WTC11 (cell line): ENCODE data around the gene USP54. TPM values are rescaled to one million over a fixed set of nuclear protein-coding genes. Genes with fewer than 3 reads are reported as not detected.
"Not testable (repeated sequence)": the region's sequence is repeated elsewhere in the genome, so short reads cannot be mapped to it uniquely, and the experiment has no call there.

Experiments
- ATAC-seq: fragments of 200-7000 bp; cut with Tn5 transposase; 2 replicates; pipeline ENCODE4 v1.10.0; 2021; ENCODE audit warnings: mild to moderate bottlenecking, moderate library complexity
- CTCF ChIA-PET: fragments of 300-600 bp; sonication (Branson Sonifier 250); formaldehyde crosslinking; loops from one replicate; lab custom pipeline; 2021; ENCODE audit warnings: antibody characterized with exemption; lab: Charles Lee
- POLR2A ChIA-PET: fragments of 350-600 bp; sonication (Branson Sonifier 250); formaldehyde crosslinking; loops from one replicate; lab custom pipeline; 2021; ENCODE audit warnings: antibody characterized with exemption; lab: Charles Lee
- DNase-seq: peaks from one replicate; pipeline ENCODE4 v3.0.0; 2021; ENCODE audit warnings: low spot score
- H3K27ac Mint-ChIP-seq: 2 replicates; pipeline ENCODE4 v1.8.0; 2021; ENCODE audit warnings: mixed read lengths
- H3K27me3 Mint-ChIP-seq: 2 replicates; pipeline ENCODE4 v1.8.0; 2021; ENCODE audit warnings: low read depth, mild to moderate bottlenecking, moderate library complexity, mixed read lengths
- H3K36me3 Mint-ChIP-seq: 2 replicates; pipeline ENCODE4 v1.8.0; 2021; ENCODE audit warnings: mixed read lengths
- H3K4me1 Mint-ChIP-seq: 2 replicates; pipeline ENCODE4 v1.8.0; 2022; ENCODE audit warnings: mixed read lengths
- H3K4me3 Mint-ChIP-seq: 2 replicates; pipeline ENCODE4 v1.8.0; 2021; ENCODE audit warnings: mild to moderate bottlenecking, moderate library complexity, mixed read lengths
- H3K9me3 Mint-ChIP-seq: 2 replicates; pipeline ENCODE4 v1.8.0; 2021; ENCODE audit warnings: mixed read lengths
- CBFB ChIP-seq: sonication (generic); formaldehyde crosslinking; IDR thresholded peaks from 2 replicates; pipeline ENCODE4 v1.8.1; 2022; ENCODE audit warnings: mild to moderate bottlenecking, low read depth, missing genetic modification reagents
- CTCF ChIP-seq: fragments of 200-600 bp; IDR thresholded peaks from 2 replicates; pipeline ENCODE4 v1.8.0; 2022; ENCODE audit warnings: antibody characterized with exemption
- E2F4 ChIP-seq: sonication (generic); formaldehyde crosslinking; IDR thresholded peaks from 2 replicates; pipeline ENCODE4 v1.8.1; 2022; ENCODE audit warnings: low read depth, mild to moderate bottlenecking, moderate library complexity, missing genetic modification reagents, borderline replicate concordance
- E2F5 ChIP-seq: sonication (generic); formaldehyde crosslinking; IDR thresholded peaks from 2 replicates; pipeline ENCODE4 v1.8.1; 2022; ENCODE audit warnings: mild to moderate bottlenecking, moderate library complexity, missing genetic modification reagents
- EMX1 ChIP-seq: fragments of 250-450 bp; sonication (Bioruptor Pico); IDR thresholded peaks from 2 replicates; pipeline ENCODE4 v1.8.0; 2021; ENCODE audit warnings: mild to moderate bottlenecking
- FOXP1 ChIP-seq: sonication (generic); formaldehyde crosslinking; IDR thresholded peaks from 2 replicates; pipeline ENCODE4 v1.8.0; 2022; ENCODE audit warnings: missing genetic modification reagents, mild to moderate bottlenecking, moderate library complexity, borderline replicate concordance
- HMGXB4 ChIP-seq: sonication (generic); formaldehyde crosslinking; IDR thresholded peaks from 2 replicates; pipeline ENCODE4 v1.8.1; 2023; ENCODE audit warnings: mild to moderate bottlenecking, moderate library complexity, missing genetic modification reagents
- IRF1 ChIP-seq: sonication (generic); formaldehyde crosslinking; IDR thresholded peaks from 2 replicates; pipeline ENCODE4 v1.8.0; 2023; ENCODE audit warnings: missing genetic modification reagents
- JUN ChIP-seq: sonication (generic); formaldehyde crosslinking; IDR thresholded peaks from 2 replicates; pipeline ENCODE4 v1.8.0; 2023; ENCODE audit warnings: mild to moderate bottlenecking, missing genetic modification reagents
- NFATC4 ChIP-seq: fragments of 250-450 bp; sonication (Bioruptor Pico); IDR thresholded peaks from 2 replicates; pipeline ENCODE4 v1.9.0; 2021; ENCODE audit warnings: mild to moderate bottlenecking
- SMAD4 ChIP-seq: sonication (generic); formaldehyde crosslinking; IDR thresholded peaks from 2 replicates; pipeline ENCODE4 v1.8.0; 2022; ENCODE audit warnings: mild to moderate bottlenecking, missing genetic modification reagents
- TEAD1 ChIP-seq: sonication (generic); formaldehyde crosslinking; IDR thresholded peaks from 2 replicates; pipeline ENCODE4 v1.8.0; 2022; ENCODE audit warnings: mild to moderate bottlenecking, missing genetic modification reagents
- USF1 ChIP-seq: sonication (generic); formaldehyde crosslinking; IDR thresholded peaks from 2 replicates; pipeline ENCODE4 v1.8.0; 2022; ENCODE audit warnings: mild to moderate bottlenecking, missing genetic modification reagents
- ZMAT4 ChIP-seq: fragments of 250-450 bp; sonication (Bioruptor Pico); IDR thresholded peaks from 2 replicates; pipeline ENCODE4 v1.9.0; 2021; ENCODE audit warnings: mild to moderate bottlenecking
- ZNF281 ChIP-seq: sonication (generic); formaldehyde crosslinking; IDR thresholded peaks from 2 replicates; pipeline ENCODE4 v1.8.0; 2023; ENCODE audit warnings: mild to moderate bottlenecking, missing genetic modification reagents
- ZNF512 ChIP-seq: sonication (generic); formaldehyde crosslinking; IDR thresholded peaks from 2 replicates; pipeline ENCODE4 v1.8.1; 2022; ENCODE audit warnings: missing genetic modification reagents, borderline replicate concordance
- total RNA-seq: library from RNA; stranded (reverse); gene quantifications from 3 replicates; pipeline ENCODE4 v1.2.3, GENCODE V29; 2021

USP54 gene
- total RNA-seq, 1 experiment from 2014 or later = 39.8 TPM

- peaks cover 20% of the 10 kb centered on the region for H3K4me1 Mint-ChIP-seq
- peak overlapping the region; percentile 99 for H3K27ac Mint-ChIP-seq
- POLR2A ChIA-PET = interaction anchor here (0.6 to 1.4 kb wide), 8 partner anchors 9 to 378 kb away, joined by 3 to 10 read pairs (median 4); partner anchors contain the start of genes DNAJC9 and USP54
- H3K27me3 Mint-ChIP-seq = no peaks in the 10 kb centered on the region
- H3K4me3 Mint-ChIP-seq = peak overlapping the region; percentile 97
- ATAC-seq (peak; percentile 77), DNase-seq (peak; percentile 63)
- CTCF ChIA-PET = interaction anchor here (0.6 to 1.7 kb wide), 4 partner anchors 18 to 96 kb away, joined by 3 to 12 read pairs (median 8); no protein-coding TSS in a partner anchor
- no peaks in the 10 kb centered on the region for H3K9me3 Mint-ChIP-seq
- 0 out of 2 replicates have a peak, but pooled peaks have one; percentile 55 for TF ChIP-seq E2F5
- TF ChIP-seq IRF1 (CRISPR knock-in tag) = no peak
- TF ChIP-seq JUN (CRISPR knock-in tag) = peak; percentile 32; the same call in 1 of the 2 replicates
- H3K36me3 Mint-ChIP-seq = no peaks in the 10 kb centered on the region
Observed at GRCh38 chr10:73625004-73625883, 34.1 kb upstream of the USP54 start.

GRCh38 chr10:73623056-73623455 is 31.9 kb upstream of the USP54 start:
- Mint-ChIP-seq H3K4me1 (peaks cover 20% of the 10 kb centered on the region), H3K4me3 (no peak overlapping the region), H3K36me3 (no peaks in the 10 kb centered on the region), H3K27ac (no peak overlapping the region; the same call in 1 of the 2 replicates), H3K9me3 (no peaks in the 10 kb centered on the region), H3K27me3 (no peaks in the 10 kb centered on the region)
- ChIA-PET CTCF (no interaction called here), POLR2A (no interaction called here)
- TF ChIP-seq SMAD4 (no peak), USF1 (CRISPR knock-in tag) (no peak), FOXP1 (CRISPR knock-in tag) (no peak), TEAD1 (no peak), CBFB (CRISPR knock-in tag) (no peak), HMGXB4 (CRISPR knock-in tag) (no peak), E2F4 (CRISPR knock-in tag) (no peak), CTCF (no peak), ZNF512 (CRISPR knock-in tag) (no peak), ZMAT4 (no peak), EMX1 (no peak), ZNF281 (CRISPR knock-in tag) (no peak), NFATC4 (CRISPR knock-in tag) (no peak)
- no peak for DNase-seq
- ATAC-seq = no peak

GRCh38 chr10:73620974-73621373 is 29.8 kb upstream of the USP54 start:
- H3K4me1 Mint-ChIP-seq, H3K27ac Mint-ChIP-seq, H3K27me3 Mint-ChIP-seq, ATAC-seq, POLR2A ChIA-PET, DNase-seq, CTCF ChIA-PET, H3K9me3 Mint-ChIP-seq, H3K4me3 Mint-ChIP-seq, H3K36me3 Mint-ChIP-seq: not testable (repeated sequence)
